NCI-H1105 (cell line): ENCODE results near the gene PARP3.

ENCODE experiments used
- DNase-seq: peaks from one replicate; lab custom pipeline; 2025; lab: John Stamatoyannopoulos, UW

The PARP3 gene

DNA sequence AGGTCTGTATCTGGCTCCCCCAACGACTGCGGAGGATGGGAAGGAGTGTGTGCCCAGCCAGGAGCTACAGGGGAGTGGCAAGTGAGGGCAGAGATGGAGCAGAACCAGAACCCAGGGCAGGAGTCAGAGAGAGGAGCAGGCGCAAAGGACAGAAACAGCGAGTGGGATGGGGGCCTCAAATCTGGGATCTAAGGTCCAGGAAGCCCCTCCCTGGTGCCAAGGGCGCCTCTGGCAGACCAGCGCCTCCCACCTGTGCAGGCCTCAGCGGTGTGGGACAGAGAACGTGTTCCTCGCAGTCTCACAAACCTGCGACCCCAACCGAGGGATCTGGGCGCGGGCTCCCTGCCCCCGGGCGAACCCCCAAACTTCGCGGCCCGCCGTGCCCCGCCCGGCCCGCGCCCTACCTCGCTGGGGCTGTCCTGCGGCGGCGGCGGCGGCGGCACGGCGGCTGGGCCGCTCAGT, 24.8 kb downstream of the PARP3 start:
- DNase-seq = no peak

DNA sequence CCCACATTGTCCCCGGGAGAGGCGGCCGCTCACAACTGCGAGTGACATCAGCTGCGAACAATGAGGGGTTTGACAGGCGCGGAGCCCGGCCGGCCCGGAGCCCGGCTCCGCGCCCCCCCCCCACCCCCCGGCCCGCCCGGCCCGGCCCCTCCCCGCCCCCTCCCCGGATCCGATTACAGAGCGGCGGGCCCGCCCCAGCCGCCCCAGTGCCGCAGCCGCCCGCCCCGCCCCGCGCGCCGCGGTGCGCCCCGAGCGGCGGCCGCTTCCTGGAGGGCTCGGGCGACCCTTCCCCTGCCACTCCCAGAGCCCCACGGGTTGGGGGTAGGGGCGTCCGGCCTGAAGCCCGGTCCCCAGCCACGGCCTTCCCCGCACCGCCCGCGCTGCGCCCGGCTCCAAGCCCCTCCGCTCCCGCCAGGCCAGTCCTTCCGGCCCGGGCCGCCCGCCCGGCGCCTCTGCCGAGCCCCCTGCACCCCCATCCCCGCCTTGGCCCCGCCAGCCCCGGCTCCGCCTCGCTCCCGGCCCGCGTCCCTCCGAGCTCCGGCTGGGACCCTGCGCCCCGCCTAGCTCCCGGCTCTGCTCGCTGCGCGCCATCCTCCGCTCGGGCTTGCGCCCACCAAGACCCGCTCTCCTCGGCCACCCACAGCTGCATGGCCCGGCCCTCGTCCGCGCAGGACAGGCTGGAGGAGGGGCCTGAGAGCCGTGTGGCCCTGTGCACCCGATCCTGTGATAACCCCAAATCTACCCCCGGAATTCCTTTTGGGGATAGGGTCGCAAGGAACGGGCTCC, 25.4 kb downstream of the PARP3 start, which contains the start of gene PCBP4:
Gene PCBP4, minus strand, starts transcription at position 71 of the 786 bp plus-strand sequence. CDS start 6,214 bp downstream, outside the sequence.
- no peak for DNase-seq

DNA sequence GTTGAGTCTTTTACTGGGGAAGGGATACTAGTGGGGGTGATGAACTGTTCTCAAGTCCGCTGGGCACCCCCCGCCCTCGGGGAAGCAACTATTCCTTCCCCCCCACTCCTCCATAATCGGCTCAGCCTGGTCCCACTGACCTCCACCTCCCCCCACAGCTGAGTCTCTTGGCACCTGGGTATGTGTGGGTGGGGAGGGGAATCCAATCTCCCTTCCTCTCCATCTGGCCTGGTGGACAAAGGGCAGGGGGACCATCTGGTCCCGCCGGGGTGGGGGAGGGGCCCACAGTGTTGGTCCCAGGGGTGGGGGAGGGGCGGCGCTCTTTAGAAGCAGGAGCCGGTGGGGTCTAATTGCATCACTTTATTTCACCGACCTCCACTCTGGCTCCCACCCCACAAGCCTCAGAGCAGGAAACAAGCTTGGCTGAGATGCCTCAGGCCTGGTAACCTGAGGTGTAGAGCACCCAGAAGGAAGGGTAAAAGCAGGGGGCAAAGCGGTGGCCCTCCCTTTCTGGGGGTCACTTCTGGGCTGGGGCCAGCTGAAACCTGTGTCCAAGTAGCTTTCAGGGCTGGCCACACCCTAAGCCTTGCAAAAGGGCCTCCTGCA, 26.1 kb downstream of the PARP3 start:
- DNase-seq = no peak

DNA sequence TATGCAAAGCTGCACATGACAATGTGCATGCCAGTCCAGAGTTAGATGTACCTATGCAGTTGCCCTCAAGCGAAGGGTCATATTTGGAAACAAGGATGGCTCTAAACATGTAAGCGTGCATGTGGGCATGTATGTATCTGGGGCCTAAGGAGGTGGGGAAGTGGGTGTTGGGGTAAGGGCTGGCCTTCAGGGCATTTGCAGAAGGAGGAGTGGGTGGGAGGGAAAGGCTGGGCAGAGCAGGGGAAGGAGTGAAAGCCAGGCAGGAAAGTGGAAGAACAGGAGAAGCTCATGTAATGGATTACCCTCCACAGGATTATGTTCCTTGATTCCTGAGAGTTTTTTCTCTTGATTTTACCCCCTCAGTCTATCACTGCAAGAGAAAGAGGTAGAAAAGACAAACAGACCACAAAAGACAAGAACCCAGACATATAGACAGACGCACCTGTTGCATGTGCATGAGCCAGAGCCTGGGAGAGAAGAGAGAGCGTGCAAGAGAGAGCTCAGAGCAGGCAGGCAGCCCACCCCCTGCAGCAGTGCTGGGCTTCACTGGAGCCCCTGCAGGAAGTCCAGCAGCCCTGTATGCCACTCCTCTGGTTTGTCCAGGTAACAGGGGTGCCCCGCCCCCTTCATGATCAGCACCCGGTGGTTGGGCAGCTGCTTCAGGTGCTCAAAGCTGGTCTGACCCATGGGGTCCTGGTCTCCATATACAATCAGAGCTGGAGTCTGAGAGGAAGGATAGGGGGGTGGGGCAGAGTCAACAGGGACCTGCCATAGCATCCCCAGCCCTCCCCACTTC, 26.9 kb downstream of the PARP3 start:
- DNase-seq = no peak

DNA sequence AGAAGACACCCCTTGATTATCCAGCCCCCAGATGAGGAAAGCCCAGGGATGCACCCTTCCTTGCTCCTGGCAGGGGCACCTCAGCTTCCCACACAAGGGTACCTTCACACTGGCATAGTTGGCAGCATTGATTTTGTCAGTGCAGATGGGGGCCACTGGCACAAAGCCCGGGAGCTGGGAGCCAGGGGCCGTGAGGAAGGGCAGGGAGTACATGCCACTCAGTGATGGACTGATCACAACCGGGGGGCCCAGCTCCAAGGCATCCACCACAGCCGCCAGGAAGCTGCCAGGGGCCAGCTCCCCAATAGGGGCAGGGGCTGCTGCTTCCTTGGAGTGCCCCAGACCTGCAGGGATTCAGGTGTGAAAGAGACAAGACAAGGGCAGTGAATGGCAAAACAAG, 27.7 kb downstream of the PARP3 start:
- DNase-seq = no peak

DNA sequence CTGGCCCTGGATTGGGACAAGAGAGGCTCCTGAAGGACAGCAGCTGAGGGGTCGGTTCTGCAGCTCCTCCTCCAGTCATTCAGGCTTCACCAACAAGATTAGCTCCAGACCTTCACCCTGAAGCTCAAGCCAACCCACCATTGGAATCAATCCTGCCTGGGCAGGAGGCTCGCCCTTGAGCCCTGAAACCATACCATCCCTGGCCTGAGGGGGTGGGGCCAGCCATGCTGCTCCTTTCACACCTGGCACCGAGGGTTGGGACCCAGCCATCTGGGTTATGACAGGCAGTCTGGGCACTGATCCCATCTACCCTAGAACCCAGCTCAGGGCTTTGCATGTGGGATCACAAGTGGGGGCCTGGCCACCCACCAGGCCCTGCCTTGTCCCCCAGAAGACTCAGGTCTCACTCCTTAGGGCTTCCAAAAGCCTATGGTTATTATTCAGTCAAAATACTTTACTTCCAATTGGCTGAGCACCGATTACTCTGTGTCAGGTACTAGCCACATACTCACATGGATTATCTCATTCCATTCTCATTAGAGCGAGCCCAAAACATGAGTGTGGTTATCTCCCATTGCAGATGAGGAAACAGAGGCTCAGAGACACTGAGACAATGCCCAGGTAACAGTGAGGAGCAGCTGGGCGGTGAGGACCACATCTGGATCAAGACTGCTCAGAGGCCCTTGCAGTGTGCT, 28.6 kb downstream of the PARP3 start:
- DNase-seq = no peak

DNA sequence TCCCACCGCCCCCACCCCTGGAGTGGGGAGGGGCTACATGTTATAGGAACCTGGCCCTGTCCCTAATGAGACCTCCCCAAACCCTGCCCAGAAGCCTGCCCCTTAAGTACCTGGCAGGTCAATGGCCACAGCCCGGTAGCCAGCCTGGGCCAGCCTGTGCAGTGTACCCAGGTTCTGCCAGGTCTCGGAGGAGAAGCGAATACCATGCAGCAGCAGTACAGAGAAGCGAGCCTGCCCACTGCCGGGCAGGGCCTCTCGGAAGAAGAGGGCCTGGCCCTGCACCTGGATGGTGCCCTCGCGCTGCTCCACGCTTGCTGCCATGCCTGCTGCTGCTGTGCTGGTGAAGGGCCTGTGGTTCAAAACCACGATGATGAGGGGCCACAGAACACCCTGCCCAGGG, 29.2 kb downstream of the PARP3 start:
- DNase-seq = no peak

DNA sequence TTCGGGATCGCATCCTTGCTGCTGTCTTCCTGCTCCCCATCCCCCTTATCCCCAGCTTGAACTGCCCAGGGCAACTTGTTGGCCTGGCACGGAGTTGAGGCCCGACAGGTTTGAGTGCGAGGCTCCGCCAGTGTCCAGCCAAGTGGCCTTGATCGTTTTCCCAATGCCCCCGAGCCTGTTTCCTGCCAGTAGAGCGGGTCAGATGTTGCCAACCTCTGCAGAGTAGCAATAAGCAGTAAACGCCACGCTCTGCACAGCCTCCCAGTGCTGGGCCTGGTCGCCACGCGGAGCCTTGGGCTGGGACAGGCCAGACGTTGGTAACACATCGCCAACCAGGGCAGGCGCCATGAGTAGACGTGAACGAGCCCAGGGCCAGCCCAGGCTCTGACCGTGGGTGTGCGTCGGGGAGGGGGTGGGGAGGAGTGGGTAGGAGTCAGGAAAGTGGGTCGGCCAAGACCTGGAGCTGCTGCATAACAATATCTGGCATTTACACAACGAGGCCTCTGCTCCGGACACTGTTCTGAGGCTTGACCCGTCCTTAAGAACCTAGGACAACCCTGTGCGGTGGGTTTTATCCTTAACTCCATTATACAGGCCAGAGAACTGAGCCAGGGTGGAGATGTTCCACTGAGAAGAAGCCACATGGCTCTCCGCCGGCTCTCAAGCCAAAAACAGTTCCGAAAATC, 32.3 kb downstream of the PARP3 start:
- no peak for DNase-seq

DNA sequence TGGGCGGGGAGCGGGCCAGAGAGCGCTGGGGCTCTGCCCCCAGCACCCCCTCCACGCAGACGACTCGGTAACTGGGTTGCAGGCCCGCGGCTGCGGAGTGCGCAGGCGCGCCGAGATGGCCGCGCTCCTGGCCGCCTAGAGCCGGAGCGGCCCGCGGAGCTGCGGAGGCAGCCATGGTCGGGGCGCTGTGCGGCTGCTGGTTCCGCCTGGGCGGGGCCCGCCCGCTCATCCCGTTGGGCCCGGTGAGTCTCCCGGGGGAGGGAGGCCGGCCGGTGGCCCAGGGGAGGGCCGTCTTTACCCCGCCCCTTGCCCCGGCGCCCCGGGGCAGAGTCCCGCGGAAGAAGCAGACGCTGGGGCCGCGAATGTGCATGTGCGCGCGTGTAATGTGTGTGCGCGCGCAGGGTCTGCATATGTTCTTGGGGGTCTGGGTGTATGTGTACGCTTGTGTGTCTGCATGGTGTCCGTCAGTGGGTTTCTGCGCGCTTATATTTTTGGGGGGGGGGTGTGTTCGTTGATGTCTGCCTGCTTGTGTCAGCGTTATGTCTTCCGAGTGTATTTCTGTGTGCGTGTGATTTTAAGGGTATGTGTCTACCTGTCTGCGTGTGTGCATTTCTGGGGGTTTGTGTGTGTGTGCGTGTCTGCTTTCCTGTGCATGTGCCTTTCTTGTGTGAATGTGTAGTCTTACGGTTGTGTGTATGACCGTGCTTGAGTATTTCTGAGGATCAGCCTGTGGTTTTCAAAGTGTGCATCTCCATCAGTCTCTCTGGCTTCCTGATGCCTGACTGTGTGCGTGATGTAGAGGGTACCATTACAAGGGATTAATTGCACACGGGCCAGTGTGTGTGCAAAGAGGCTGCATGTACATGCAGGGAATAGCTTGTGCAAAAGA, 33.0 kb downstream of the PARP3 start, which contains the start of gene ABHD14A:
Gene ABHD14A, plus strand, starts transcription at position 102 of the 889 bp plus-strand sequence. Its CDS starts 72 bp downstream, at position 174.
- peak; percentile 37 for DNase-seq

DNA sequence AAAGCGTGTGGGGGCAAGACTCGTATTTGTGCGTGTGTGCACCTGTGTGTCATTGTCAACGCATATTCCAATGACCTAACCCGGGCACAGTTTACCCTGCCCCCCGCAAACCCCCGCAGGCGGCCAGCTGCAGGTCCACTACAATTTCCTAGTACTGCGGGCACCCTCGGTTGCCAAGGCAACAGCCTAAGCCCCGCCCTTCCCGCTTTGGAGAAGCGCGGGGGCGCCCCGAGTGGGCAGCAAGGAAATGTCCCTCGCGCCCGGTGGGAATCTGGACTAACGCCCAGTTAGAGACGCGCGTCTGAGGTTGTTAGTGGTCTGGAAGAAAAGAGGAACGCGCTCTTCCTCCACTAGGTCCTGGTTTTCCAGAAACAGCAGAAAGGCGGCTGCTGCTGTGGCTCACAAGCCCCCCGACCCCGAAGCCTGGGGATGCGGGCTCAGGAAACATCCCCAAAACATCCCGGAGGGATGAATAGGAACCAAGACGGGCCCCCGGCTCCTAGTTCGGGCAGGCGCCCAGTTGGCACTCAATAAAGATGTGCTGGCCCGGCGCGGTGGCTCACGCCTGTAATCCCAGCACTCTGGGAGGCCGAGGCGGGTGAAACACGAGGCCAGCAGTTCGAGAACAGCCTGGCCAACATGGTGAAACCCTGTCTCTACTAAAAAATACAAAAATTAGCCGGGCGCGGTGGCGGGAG, 33.8 kb downstream of the PARP3 start:
- DNase-seq = no peak

DNA sequence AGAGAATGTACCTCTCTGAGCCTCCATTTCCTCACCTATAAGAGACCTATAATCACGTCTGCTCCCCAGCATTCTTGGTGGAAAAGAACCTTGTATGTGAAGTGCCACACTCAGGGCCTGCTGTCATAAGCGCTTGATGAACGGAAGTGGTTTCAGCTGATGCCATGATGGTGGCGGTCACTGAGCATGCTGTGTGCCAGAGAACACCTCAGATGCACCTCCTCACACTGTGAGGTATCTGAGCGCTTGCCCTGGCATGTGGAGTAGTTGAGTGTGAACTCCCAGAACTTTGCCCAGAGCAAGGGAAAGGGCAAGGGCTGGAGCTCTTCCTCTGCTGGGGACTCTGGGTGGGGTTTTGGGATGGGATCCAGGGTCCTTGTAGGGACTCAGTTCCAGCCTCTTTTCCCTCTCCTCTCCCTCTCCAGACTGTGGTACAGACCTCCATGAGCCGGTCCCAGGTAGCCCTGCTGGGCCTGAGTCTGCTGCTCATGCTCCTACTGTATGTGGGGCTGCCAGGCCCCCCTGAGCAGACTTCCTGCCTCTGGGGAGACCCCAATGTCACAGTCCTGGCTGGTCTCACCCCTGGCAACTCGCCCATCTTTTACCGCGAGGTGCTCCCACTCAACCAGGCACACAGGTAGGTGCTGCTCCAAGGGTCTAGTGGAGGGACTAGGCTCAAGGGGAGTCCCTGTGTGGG, 35.4 kb downstream of the PARP3 start:
- no peak for DNase-seq

DNA sequence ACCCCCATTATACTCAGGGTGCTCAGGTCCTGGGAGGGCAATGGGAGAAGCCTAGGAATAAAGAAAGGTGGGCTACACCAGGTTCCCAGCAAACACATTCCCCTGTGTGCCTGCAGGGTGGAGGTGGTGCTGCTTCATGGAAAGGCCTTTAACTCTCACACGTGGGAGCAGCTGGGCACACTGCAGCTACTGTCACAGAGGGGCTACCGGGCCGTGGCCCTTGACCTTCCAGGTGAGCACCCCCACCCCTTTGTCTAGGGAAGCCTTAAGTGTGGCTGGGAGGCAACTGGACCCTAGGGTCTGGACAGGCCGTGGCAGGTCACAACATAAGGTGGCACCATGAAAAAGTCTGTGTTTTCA, 36.0 kb downstream of the PARP3 start:
- DNase-seq = no peak

DNA sequence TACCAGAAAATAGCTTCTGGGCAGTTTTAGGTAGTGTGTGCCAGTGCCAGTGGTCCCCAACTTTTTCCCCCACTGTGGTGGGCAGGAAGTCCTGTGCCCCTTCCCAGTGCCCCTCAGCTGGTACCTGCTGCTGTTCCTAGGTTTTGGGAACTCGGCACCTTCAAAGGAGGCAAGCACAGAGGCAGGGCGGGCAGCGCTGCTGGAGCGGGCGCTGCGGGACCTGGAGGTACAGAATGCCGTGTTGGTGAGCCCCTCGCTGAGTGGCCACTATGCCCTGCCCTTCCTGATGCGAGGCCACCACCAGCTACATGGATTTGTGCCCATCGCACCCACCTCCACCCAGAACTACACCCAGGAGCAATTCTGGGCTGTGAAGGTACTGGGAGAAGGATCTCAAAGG, 38.1 kb downstream of the PARP3 start:
- DNase-seq = no peak

DNA sequence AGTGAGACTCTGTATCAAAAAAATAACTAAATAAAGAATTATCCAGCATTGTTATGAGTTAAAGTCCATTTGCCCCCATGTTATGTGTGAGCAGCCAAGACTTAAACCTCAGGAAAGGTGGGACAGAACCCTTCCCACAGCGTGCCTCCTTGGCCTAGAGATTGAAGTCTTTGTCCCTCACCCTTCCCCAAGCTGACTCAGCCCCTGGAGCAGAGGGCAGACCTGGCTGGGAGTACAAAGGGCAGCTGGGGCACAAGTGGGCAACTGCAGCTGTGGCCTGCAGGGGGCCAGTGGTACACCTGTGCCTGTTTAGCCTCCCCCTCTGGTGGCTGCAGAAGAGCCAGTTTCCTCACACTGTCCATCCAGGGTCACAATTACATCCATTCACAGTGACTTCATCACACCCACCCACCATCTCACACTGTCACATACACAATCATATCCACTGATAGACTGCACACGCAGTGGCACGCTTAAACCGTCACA, 40.2 kb downstream of the PARP3 start:
- no peak for DNase-seq

DNA sequence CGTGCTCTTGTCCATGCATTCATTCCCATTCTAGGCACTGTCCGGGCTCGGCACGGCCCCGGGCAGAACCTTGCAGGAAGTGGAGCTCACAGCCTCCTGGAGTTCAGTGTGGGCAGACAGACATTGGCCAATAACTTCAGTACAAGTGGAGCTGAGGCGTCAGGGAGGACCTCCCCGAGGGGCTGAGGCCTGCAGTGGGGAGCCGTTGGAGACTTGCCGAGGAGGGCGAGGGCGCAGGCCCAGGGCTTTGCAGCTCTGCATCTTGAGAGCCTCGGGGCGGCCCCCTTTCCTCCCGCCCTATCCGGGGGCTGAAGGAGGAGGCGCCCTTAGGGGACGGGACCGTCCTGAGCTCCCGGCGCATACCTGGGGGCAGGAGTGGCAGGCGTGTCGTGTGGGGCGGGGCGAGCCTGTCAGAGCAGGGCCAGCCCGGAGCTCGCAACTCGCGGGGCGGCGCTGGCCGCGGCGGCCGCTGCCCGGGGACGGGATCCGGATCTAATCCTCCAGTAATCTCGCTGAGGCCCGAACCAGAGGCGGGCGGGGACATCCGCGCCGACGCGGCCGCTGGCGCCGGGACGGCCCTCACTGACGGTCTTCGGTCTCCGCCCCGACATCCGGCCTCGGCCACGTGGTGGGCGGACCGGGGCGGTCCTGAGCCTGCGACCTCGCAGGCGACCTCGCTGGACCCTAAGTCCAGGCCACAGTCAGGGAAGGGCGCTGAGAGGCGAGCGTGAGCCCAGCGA, 40.8 kb downstream of the PARP3 start, which contains the start of gene ACY1:
Gene ACY1, plus strand, starts transcription at position 698 of the 740 bp plus-strand sequence. CDS start 530 bp downstream, outside the sequence.
- DNase-seq = no peak

DNA sequence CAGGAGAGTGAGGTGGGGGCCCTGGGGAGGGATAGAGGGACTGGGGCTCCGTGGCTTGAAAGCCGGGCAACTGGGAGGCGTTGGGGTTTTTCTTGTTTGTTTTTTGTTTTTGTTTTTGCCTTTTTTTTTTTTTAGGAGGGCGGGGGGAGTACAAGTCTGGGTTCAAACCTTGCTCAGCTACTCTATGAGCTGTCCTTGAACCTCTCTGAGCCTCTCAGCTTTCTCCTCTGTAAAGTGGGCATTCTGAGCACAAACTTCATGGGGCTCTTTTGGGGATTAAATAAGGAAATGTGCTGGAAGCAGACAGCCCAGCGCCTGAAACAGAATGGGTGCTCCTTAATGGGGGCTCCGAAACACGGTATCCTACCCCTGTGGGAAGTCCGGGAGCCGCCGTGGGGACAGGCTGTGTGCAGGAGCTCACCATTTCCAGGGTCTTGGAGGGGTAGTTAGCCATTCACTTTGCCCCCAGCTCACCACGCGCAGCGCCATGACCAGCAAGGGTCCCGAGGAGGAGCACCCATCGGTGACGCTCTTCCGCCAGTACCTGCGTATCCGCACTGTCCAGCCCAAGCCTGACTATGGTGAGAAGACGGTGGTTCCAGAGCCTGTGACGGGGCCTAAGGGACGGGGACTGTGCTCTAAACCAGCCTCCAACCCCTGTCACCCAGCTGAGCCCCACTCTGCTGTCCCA, 41.6 kb downstream of the PARP3 start:
- DNase-seq = no peak

DNA sequence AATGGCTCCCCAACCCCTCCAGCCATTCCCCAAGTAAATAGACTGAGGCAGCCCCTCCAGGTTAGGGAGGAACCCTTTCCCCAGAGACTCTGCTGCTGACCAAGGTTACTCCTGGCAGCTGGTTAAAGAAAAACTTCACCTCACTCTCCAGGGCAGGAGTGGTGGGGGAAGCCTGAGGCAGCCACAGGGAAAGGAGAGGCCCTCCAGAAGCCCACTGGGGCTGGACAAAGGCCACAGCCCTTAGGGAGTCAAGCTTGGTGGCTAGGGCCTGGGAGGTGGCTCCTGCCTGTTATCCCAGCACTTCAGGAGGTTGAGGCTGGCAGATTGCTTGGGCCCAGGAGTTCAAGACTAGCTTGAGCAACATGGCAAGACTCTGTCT, 42.1 kb downstream of the PARP3 start:
- no peak for DNase-seq

DNA sequence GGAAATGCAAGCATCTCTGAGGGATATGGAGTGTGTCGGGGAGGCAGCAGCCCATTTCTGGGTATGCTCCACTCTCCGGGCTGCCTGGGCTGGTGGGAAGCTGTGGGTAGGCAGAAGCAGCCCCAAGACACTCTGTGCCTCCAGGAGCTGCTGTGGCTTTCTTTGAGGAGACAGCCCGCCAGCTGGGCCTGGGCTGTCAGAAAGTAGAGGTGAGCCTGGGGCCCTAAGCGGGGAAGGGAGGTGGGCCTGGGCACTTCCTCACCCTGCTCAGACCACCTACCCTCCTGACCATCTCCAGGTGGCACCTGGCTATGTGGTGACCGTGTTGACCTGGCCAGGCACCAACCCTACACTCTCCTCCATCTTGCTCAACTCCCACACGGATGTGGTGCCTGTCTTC, 42.9 kb downstream of the PARP3 start:
- no peak for DNase-seq
